ENCODE measurements around the gene LDLRAD4. TPM values are rescaled to one million over a fixed set of nuclear protein-coding genes. Genes with fewer than 3 reads are reported as not detected.

Gene LDLRAD4
- total RNA-seq, 1 donor from 2014 or later = 30.5 TPM

- no peak overlapping the region for H3K27ac Mint-ChIP-seq
- H3K9me3 Mint-ChIP-seq = no peaks in the 10 kb centered on the region
- intact Hi-C loops (cut with micrococcal nuclease) = no loop called here
- DNase-seq (ENCODE audit: low spot score) = no peak
- peaks cover 4% of the 10 kb centered on the region for H3K4me1 Mint-ChIP-seq (ENCODE audit: low read depth)
- H3K27me3 Mint-ChIP-seq (ENCODE audit: low read depth) = no peaks in the 10 kb centered on the region
- H3K36me3 Mint-ChIP-seq (ENCODE audit: low read depth) = peaks cover 10% of the 10 kb centered on the region
- no peak overlapping the region for H3K4me3 Mint-ChIP-seq (ENCODE audit: low read depth)
Observed at GRCh38 chr18:13545955-13546354, 327.4 kb downstream of the LDLRAD4 start.

- H3K27ac Mint-ChIP-seq = no peak overlapping the region
- no peak overlapping the region for H3K4me3 Mint-ChIP-seq (ENCODE audit: low read depth)
- no peaks in the 10 kb centered on the region for H3K27me3 Mint-ChIP-seq (ENCODE audit: low read depth)
- no peak for DNase-seq (ENCODE audit: low spot score)
- peaks cover 10% of the 10 kb centered on the region for H3K36me3 Mint-ChIP-seq (ENCODE audit: low read depth)
- intact Hi-C loops (cut with micrococcal nuclease) = no loop called here
- peaks cover 6% of the 10 kb centered on the region for H3K4me1 Mint-ChIP-seq (ENCODE audit: low read depth)
- no peaks in the 10 kb centered on the region for H3K9me3 Mint-ChIP-seq
Observed at GRCh38 chr18:13546638-13547037, 328.1 kb downstream of the LDLRAD4 start.

GRCh38 chr18:13547347-13547746 lies 328.8 kb downstream of the LDLRAD4 start:
- H3K4me1 Mint-ChIP-seq (ENCODE audit: low read depth) = peaks cover 7% of the 10 kb centered on the region
- H3K27ac Mint-ChIP-seq = no peak overlapping the region
- peaks cover 10% of the 10 kb centered on the region for H3K36me3 Mint-ChIP-seq (ENCODE audit: low read depth)
- DNase-seq (ENCODE audit: low spot score) = no peak
- no peaks in the 10 kb centered on the region for H3K9me3 Mint-ChIP-seq
- intact Hi-C loops (cut with micrococcal nuclease) = no loop called here
- no peak overlapping the region for H3K4me3 Mint-ChIP-seq (ENCODE audit: low read depth)
- H3K27me3 Mint-ChIP-seq (ENCODE audit: low read depth) = no peaks in the 10 kb centered on the region

- no peaks in the 10 kb centered on the region for H3K27me3 Mint-ChIP-seq (ENCODE audit: low read depth)
- no peak overlapping the region for H3K27ac Mint-ChIP-seq
- peaks cover 9% of the 10 kb centered on the region for H3K4me1 Mint-ChIP-seq (ENCODE audit: low read depth)
- peaks cover 10% of the 10 kb centered on the region for H3K36me3 Mint-ChIP-seq (ENCODE audit: low read depth)
- intact Hi-C loops (cut with micrococcal nuclease) = no loop called here
- no peaks in the 10 kb centered on the region for H3K9me3 Mint-ChIP-seq
- H3K4me3 Mint-ChIP-seq (ENCODE audit: low read depth) = no peak overlapping the region
- no peak for DNase-seq (ENCODE audit: low spot score)
Observed at GRCh38 chr18:13548106-13548819, 329.7 kb downstream of the LDLRAD4 start.

GRCh38 chr18:13548966-13549879 lies 330.7 kb downstream of the LDLRAD4 start:
- intact Hi-C loops (cut with micrococcal nuclease) = no loop called here
- Mint-ChIP-seq H3K27me3 (ENCODE audit: low read depth) (no peaks in the 10 kb centered on the region), H3K4me3 (ENCODE audit: low read depth) (no peak overlapping the region), H3K36me3 (ENCODE audit: low read depth) (peaks cover 10% of the 10 kb centered on the region), H3K4me1 (ENCODE audit: low read depth) (peaks cover 9% of the 10 kb centered on the region), H3K9me3 (no peaks in the 10 kb centered on the region), H3K27ac (no peak overlapping the region)
- DNase-seq (ENCODE audit: low spot score) = no peak

- Mint-ChIP-seq H3K4me1 (ENCODE audit: low read depth) (peaks cover 9% of the 10 kb centered on the region), H3K9me3 (no peaks in the 10 kb centered on the region), H3K36me3 (ENCODE audit: low read depth) (peaks cover 10% of the 10 kb centered on the region), H3K27ac (no peak overlapping the region), H3K4me3 (ENCODE audit: low read depth) (no peak overlapping the region), H3K27me3 (ENCODE audit: low read depth) (no peaks in the 10 kb centered on the region)
- intact Hi-C loops (cut with micrococcal nuclease) = no loop called here
- no peak for DNase-seq (ENCODE audit: low spot score)
Observed at GRCh38 chr18:13549880-13550232, 331.3 kb downstream of the LDLRAD4 start.

GRCh38 chr18:13550418-13551304 lies 332.1 kb downstream of the LDLRAD4 start:
- H3K36me3 Mint-ChIP-seq (ENCODE audit: low read depth) = peaks cover 10% of the 10 kb centered on the region
- H3K4me1 Mint-ChIP-seq (ENCODE audit: low read depth) = peaks cover 12% of the 10 kb centered on the region
- no peak for DNase-seq (ENCODE audit: low spot score)
- H3K4me3 Mint-ChIP-seq (ENCODE audit: low read depth) = no peak overlapping the region
- no peaks in the 10 kb centered on the region for H3K9me3 Mint-ChIP-seq
- no peak overlapping the region for H3K27ac Mint-ChIP-seq
- no peaks in the 10 kb centered on the region for H3K27me3 Mint-ChIP-seq (ENCODE audit: low read depth)
- intact Hi-C loops (cut with micrococcal nuclease) = no loop called here

GRCh38 chr18:13551305-13551603 lies 332.7 kb downstream of the LDLRAD4 start:
- Mint-ChIP-seq H3K9me3 (no peaks in the 10 kb centered on the region), H3K36me3 (ENCODE audit: low read depth) (peaks cover 10% of the 10 kb centered on the region), H3K4me3 (ENCODE audit: low read depth) (no peak overlapping the region), H3K27ac (no peak overlapping the region), H3K4me1 (ENCODE audit: low read depth) (peaks cover 12% of the 10 kb centered on the region), H3K27me3 (ENCODE audit: low read depth) (no peaks in the 10 kb centered on the region)
- intact Hi-C loops (cut with micrococcal nuclease) = no loop called here
- no peak for DNase-seq (ENCODE audit: low spot score)

- H3K27ac Mint-ChIP-seq = no peak overlapping the region
Observed at GRCh38 chr18:13551841-13552733, 333.5 kb downstream of the LDLRAD4 start.

GRCh38 chr18:13553449-13553848 lies 334.9 kb downstream of the LDLRAD4 start:
- Mint-ChIP-seq H3K27ac (no peak overlapping the region), H3K9me3 (no peaks in the 10 kb centered on the region), H3K4me1 (ENCODE audit: low read depth) (peaks cover 14% of the 10 kb centered on the region), H3K4me3 (ENCODE audit: low read depth) (no peak overlapping the region), H3K36me3 (ENCODE audit: low read depth) (peaks cover 6% of the 10 kb centered on the region), H3K27me3 (ENCODE audit: low read depth) (no peaks in the 10 kb centered on the region)
- intact Hi-C loops (cut with micrococcal nuclease) = no loop called here
- DNase-seq (ENCODE audit: low spot score) = no peak

More at GRCh38 chr18:13551841-13552733, 333.5 kb downstream of the LDLRAD4 start:
- no peak overlapping the region for H3K4me3 Mint-ChIP-seq (ENCODE audit: low read depth)
- no peak for DNase-seq (ENCODE audit: low spot score)
- intact Hi-C loops (cut with micrococcal nuclease) = no loop called here
- H3K36me3 Mint-ChIP-seq (ENCODE audit: low read depth) = peaks cover 10% of the 10 kb centered on the region
- no peaks in the 10 kb centered on the region for H3K27me3 Mint-ChIP-seq (ENCODE audit: low read depth)
- H3K4me1 Mint-ChIP-seq (ENCODE audit: low read depth) = peaks cover 12% of the 10 kb centered on the region
- H3K9me3 Mint-ChIP-seq = no peaks in the 10 kb centered on the region

GRCh38 chr18:13555192-13555591 lies 336.6 kb downstream of the LDLRAD4 start:
- no peak for DNase-seq (ENCODE audit: low spot score)
- no peaks in the 10 kb centered on the region for H3K9me3 Mint-ChIP-seq
- H3K36me3 Mint-ChIP-seq (ENCODE audit: low read depth) = peaks cover 2% of the 10 kb centered on the region
- intact Hi-C loops (cut with micrococcal nuclease) = loop anchor here (5.0 kb wide), 1 partner anchor 257 kb away; no protein-coding TSS in a partner anchor
- H3K4me1 Mint-ChIP-seq (ENCODE audit: low read depth) = peaks cover 14% of the 10 kb centered on the region
- no peaks in the 10 kb centered on the region for H3K27me3 Mint-ChIP-seq (ENCODE audit: low read depth)
- no peak overlapping the region for H3K4me3 Mint-ChIP-seq (ENCODE audit: low read depth)
- no peak overlapping the region for H3K27ac Mint-ChIP-seq

- H3K4me3 Mint-ChIP-seq (ENCODE audit: low read depth) = no peak overlapping the region
- no peak overlapping the region for H3K27ac Mint-ChIP-seq
- H3K27me3 Mint-ChIP-seq (ENCODE audit: low read depth) = no peaks in the 10 kb centered on the region
- DNase-seq (ENCODE audit: low spot score) = no peak
- H3K9me3 Mint-ChIP-seq = no peaks in the 10 kb centered on the region
- intact Hi-C loops (cut with micrococcal nuclease) = loop anchor here (5.0 kb wide), 1 partner anchor 256 kb away; no protein-coding TSS in a partner anchor
- H3K4me1 Mint-ChIP-seq (ENCODE audit: low read depth) = peaks cover 15% of the 10 kb centered on the region
- H3K36me3 Mint-ChIP-seq (ENCODE audit: low read depth) = no peaks in the 10 kb centered on the region
Observed at GRCh38 chr18:13555865-13556264, 337.3 kb downstream of the LDLRAD4 start.
